Stomach smooth muscle (tissue), 2 donors: ENCODE data around the gene PPP2R3B.

Experiments used
- H3K27ac ChIP-seq: one replicate; pipeline ENCODE4 v1.7.0; 2013; ENCODE audit warnings: mild to moderate bottlenecking, low read length, inconsistent platforms
- H3K27me3 ChIP-seq, 2 donors: one replicate each; pipeline ENCODE4 v1.7.0; 2013; ENCODE audit warnings: low read length in 2 of 2; ENCODE audit not compliant: insufficient read depth in 2 of 2, control insufficient read depth in 1 of 2
- H3K36me3 ChIP-seq, 2 donors: one replicate each; pipeline ENCODE4 v1.7.0; 2013; ENCODE audit warnings: low read length in 2 of 2; ENCODE audit not compliant: control insufficient read depth in 2 of 2, insufficient read depth in 2 of 2
- H3K4me1 ChIP-seq: one replicate; pipeline ENCODE4 v1.7.0; 2013; ENCODE audit warnings: low read length; ENCODE audit not compliant: control insufficient read depth, insufficient read depth
- H3K4me3 ChIP-seq, 2 donors: one replicate each; pipeline ENCODE4 v1.7.0; 2013; ENCODE audit warnings: low read length in 2 of 2
- H3K9ac ChIP-seq, 2 donors: one replicate each; pipeline ENCODE4 v1.7.0; 2013; ENCODE audit warnings: low read length in 2 of 2, mild to moderate bottlenecking in 1 of 2
- H3K9me3 ChIP-seq, 2 donors: one replicate each; pipeline ENCODE4 v1.7.0; 2013; ENCODE audit warnings: low read length in 2 of 2; ENCODE audit not compliant: control insufficient read depth in 2 of 2
- donor health status: healthy.
- donor health status: Pancreatic carcinoma.

The PPP2R3B gene

GRCh38 chrX:316351-317325 lies 70.1 kb downstream of the PPP2R3B start:
- H3K9me3 ChIP-seq, result no peaks in the 10 kb centered on the region
- peaks cover 22 to 32% of the 10 kb centered on the region in 2 donors for H3K36me3 ChIP-seq
- H3K9ac ChIP-seq, result no peak overlapping the region
- H3K27me3 ChIP-seq, result peaks cover 3 to 13% of the 10 kb centered on the region in 2 donors
- peaks cover 28% of the 10 kb centered on the region for H3K4me1 ChIP-seq
- H3K4me3 ChIP-seq, result no peak overlapping the region
- no peak overlapping the region for H3K27ac ChIP-seq

GRCh38 chrX:314781-315595 lies 71.7 kb downstream of the PPP2R3B start:
- Histone ChIP-seq H3K9ac (no peak overlapping the region), H3K36me3 (peaks cover 32 to 42% of the 10 kb centered on the region in 2 donors), H3K27ac (no peak overlapping the region), H3K9me3 (no peaks in the 10 kb centered on the region), H3K4me1 (peaks cover 18% of the 10 kb centered on the region), H3K27me3 (peaks cover 0 to 4% of the 10 kb centered on the region in 2 donors), H3K4me3 (no peak overlapping the region)

- Histone ChIP-seq H3K9ac (no peak overlapping the region), H3K4me1 (peaks cover 10% of the 10 kb centered on the region), H3K27ac (no peak overlapping the region), H3K27me3 (no peaks in the 10 kb centered on the region), H3K36me3 (peaks cover 36 to 46% of the 10 kb centered on the region in 2 donors), H3K4me3 (no peak overlapping the region), H3K9me3 (no peaks in the 10 kb centered on the region)
These were observed 72.7 kb downstream of the PPP2R3B start for GRCh38 chrX:314049-314448.

GRCh38 chrX:313546-313945 lies 73.2 kb downstream of the PPP2R3B start:
- Histone ChIP-seq H3K27ac (no peak overlapping the region), H3K27me3 (no peaks in the 10 kb centered on the region), H3K4me3 (no peak overlapping the region), H3K4me1 (peaks cover 10% of the 10 kb centered on the region), H3K36me3 (peaks cover 39 to 48% of the 10 kb centered on the region in 2 donors), H3K9me3 (no peaks in the 10 kb centered on the region), H3K9ac (no peak overlapping the region)

- Histone ChIP-seq H3K4me1 (peaks cover 10% of the 10 kb centered on the region), H3K36me3 (peaks cover 39 to 48% of the 10 kb centered on the region in 2 donors), H3K4me3 (no peak overlapping the region), H3K9me3 (no peaks in the 10 kb centered on the region), H3K9ac (no peak overlapping the region), H3K27me3 (no peaks in the 10 kb centered on the region), H3K27ac (no peak overlapping the region)
These were observed 73.9 kb downstream of the PPP2R3B start for GRCh38 chrX:312621-313331.

- Histone ChIP-seq H3K4me1 (peaks cover 3% of the 10 kb centered on the region), H3K27ac (no peak overlapping the region), H3K36me3 (peaks cover 39 to 53% of the 10 kb centered on the region in 2 donors), H3K4me3 (no peak overlapping the region), H3K9me3 (no peaks in the 10 kb centered on the region), H3K27me3 (no peaks in the 10 kb centered on the region), H3K9ac (no peak overlapping the region)
These were observed 75.3 kb downstream of the PPP2R3B start for GRCh38 chrX:311156-312129.

- Histone ChIP-seq H3K4me3 (no peak overlapping the region), H3K27ac (no peak overlapping the region), H3K9me3 (no peaks in the 10 kb centered on the region), H3K36me3 (peaks cover 47 to 54% of the 10 kb centered on the region in 2 donors), H3K9ac (no peak overlapping the region), H3K27me3 (no peaks in the 10 kb centered on the region), H3K4me1 (no peaks in the 10 kb centered on the region)
These were observed 76.0 kb downstream of the PPP2R3B start for GRCh38 chrX:310621-311155.

- H3K9me3 ChIP-seq, result peaks cover 0 to 6% of the 10 kb centered on the region in 2 donors
- no peaks in the 10 kb centered on the region for H3K4me1 ChIP-seq
- H3K4me3 ChIP-seq, result no peak overlapping the region
- peaks cover 45 to 48% of the 10 kb centered on the region in 2 donors for H3K36me3 ChIP-seq
- no peaks in the 10 kb centered on the region for H3K27me3 ChIP-seq
- no peak overlapping the region for H3K9ac ChIP-seq
- H3K27ac ChIP-seq, result no peak overlapping the region
These were observed 77.7 kb downstream of the PPP2R3B start for GRCh38 chrX:308821-309520.
